Gastroesophageal sphincter (tissue), 4 donors: ENCODE data around the gene ANKRD40. TPM values are rescaled to one million over a fixed set of nuclear protein-coding genes. Genes with fewer than 3 reads are reported as not detected.

ENCODE experiments used
- ATAC-seq: fragments of 150-250 bp; one replicate; pipeline ENCODE4 v1.9.1; 2016; ENCODE audit warnings: mild to moderate bottlenecking, moderate library complexity
- H3K27ac ChIP-seq, 4 donors: fragments of 200-600 bp; sonication (generic) in 3 of 4; 1 replicate in 3 of 4; 2 replicates in 1 of 4; pipeline ENCODE4 v1.5.1; 2016 to 2019
- H3K27me3 ChIP-seq: fragments of 200-600 bp; sonication (generic); one replicate; pipeline ENCODE4 v1.5.1; 2019
- H3K36me3 ChIP-seq, 2 donors: fragments of 200-600 bp; sonication (generic); one replicate each; pipeline ENCODE4 v1.5.1; 2019; ENCODE audit warnings: control low read depth in 1 of 2
- H3K4me1 ChIP-seq, 3 donors: fragments of 200-600 bp; sonication (generic); 1 replicate in 2 of 3; 2 replicates in 1 of 3; pipeline ENCODE4 v1.5.1; 2016 to 2019; ENCODE audit warnings: control low read depth in 2 of 3
- H3K4me3 ChIP-seq, 2 donors: fragments of 200-600 bp; sonication (generic); one replicate each; pipeline ENCODE4 v1.5.1; 2019; ENCODE audit warnings: mild to moderate bottlenecking in 1 of 2, moderate library complexity in 1 of 2
- H3K9me3 ChIP-seq, 3 donors: fragments of 200-600 bp; sonication (generic); one replicate each; pipeline ENCODE4 v1.5.1; 2017 to 2019; ENCODE audit warnings: control low read depth in 2 of 3
- EP300 ChIP-seq: sonication (generic); formaldehyde crosslinking; IDR thresholded peaks from one replicate; pipeline ENCODE4 v1.6.1; 2017; ENCODE audit warnings: antibody characterized with exemption, mild to moderate bottlenecking
- POLR2A ChIP-seq, 2 donors: fragments of 450-650 bp; IDR thresholded peaks; one replicate each; pipeline ENCODE4 v1.6.1; 2017; ENCODE audit warnings: antibody characterized with exemption in 2 of 2, mild to moderate bottlenecking in 2 of 2, moderate library complexity in 1 of 2
- POLR2AphosphoS5 ChIP-seq: sonication (generic); formaldehyde crosslinking; IDR thresholded peaks from one replicate; pipeline ENCODE4 v1.6.1; 2017; ENCODE audit warnings: antibody characterized with exemption
- WGBS, 2 donors: methylation state at CpG; one replicate each; pipeline ENCODE4 v1.1.5; 2018; ENCODE audit warnings: low coverage in 1 of 2; 5-methylcytosine and 5-hydroxymethylcytosine counted together
- total RNA-seq, 4 donors: library from RNA; depleted of rRNA; stranded (reverse); fragments of >200 nt; gene quantifications; one replicate each; pipeline ENCODE4 v1.1.0, GENCODE V29; 2016
- TF ChIP-seq, protein P1 (sequence below), 4 experiments: fragments of 200-600 bp in 2 of 4; fragments of 450-650 bp in 2 of 4; sonication (generic) in 1 of 4; IDR thresholded peaks; one replicate each; pipeline ENCODE4 v1.5.1; 2017 to 2019; ENCODE audit warnings: antibody characterized with exemption in 4 of 4, mild to moderate bottlenecking in 2 of 4, moderate library complexity in 2 of 4

Gene ANKRD40
- total RNA-seq, 4 donors from 2014 or later: 65.8 to 125 (median 89.2) TPM

- no peaks in the 10 kb centered on the region for H3K9me3 ChIP-seq
- no peak overlapping the region for H3K4me3 ChIP-seq
- H3K27ac ChIP-seq: peak overlapping the region in 2 of 4 donors; percentile 38 to 52
- 31 to 42% methylated on average over 2 to 9 of the region's 9 CpGs for WGBS, 2 donors
- ATAC-seq: peak; percentile 77
- no peaks in the 10 kb centered on the region for H3K27me3 ChIP-seq
- no peaks in the 10 kb centered on the region for H3K36me3 ChIP-seq
- peak; percentile 92 for TF ChIP-seq POLR2AphosphoS5
- TF ChIP-seq, protein P1, sequence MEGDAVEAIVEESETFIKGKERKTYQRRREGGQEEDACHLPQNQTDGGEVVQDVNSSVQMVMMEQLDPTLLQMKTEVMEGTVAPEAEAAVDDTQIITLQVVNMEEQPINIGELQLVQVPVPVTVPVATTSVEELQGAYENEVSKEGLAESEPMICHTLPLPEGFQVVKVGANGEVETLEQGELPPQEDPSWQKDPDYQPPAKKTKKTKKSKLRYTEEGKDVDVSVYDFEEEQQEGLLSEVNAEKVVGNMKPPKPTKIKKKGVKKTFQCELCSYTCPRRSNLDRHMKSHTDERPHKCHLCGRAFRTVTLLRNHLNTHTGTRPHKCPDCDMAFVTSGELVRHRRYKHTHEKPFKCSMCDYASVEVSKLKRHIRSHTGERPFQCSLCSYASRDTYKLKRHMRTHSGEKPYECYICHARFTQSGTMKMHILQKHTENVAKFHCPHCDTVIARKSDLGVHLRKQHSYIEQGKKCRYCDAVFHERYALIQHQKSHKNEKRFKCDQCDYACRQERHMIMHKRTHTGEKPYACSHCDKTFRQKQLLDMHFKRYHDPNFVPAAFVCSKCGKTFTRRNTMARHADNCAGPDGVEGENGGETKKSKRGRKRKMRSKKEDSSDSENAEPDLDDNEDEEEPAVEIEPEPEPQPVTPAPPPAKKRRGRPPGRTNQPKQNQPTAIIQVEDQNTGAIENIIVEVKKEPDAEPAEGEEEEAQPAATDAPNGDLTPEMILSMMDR (IDR thresholded peaks at IDR 0.05): no peak
- TF ChIP-seq EP300: no peak
- TF ChIP-seq POLR2A (IDR thresholded peaks at IDR 0.05): no peak
- peaks cover 0 to 34% (median 18%) of the 10 kb centered on the region in 3 donors for H3K4me1 ChIP-seq
These were observed 45.8 kb downstream of the ANKRD40 start for GRCh38 chr17:50661795-50662391.

DNA sequence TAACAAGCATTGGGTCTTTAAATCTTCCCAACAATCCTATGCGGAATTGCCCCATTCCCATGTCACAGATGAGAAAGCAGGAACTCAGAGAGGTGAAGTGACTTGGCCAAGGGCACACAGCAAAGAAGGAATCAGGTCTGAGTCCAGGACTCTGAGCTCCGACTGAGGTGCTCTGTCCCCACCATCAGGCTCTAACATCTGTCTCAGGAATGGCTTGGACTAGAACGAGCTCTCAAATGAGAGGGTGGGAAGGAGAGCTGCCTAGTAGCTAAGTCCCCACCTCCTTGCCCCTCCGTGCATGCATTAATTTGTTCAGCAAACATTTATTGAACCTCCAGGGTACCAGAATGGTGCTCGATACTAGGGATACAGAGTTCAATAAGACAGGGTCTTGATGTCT lies 46.4 kb downstream of the ANKRD40 start:
- H3K4me1 ChIP-seq: peaks cover 0 to 34% (median 18%) of the 10 kb centered on the region in 3 donors
- TF ChIP-seq, protein P1 (IDR thresholded peaks at IDR 0.05): no peak
- no peak for TF ChIP-seq POLR2AphosphoS5
- TF ChIP-seq POLR2A (IDR thresholded peaks at IDR 0.05): no peak
- TF ChIP-seq EP300: no peak
- H3K36me3 ChIP-seq: no peaks in the 10 kb centered on the region
- H3K27me3 ChIP-seq: no peaks in the 10 kb centered on the region
- no peak overlapping the region for H3K4me3 ChIP-seq
- no peak for ATAC-seq
- peak overlapping the region in 2 of 4 donors; percentile 38 to 52 for H3K27ac ChIP-seq
- 61 to 100% methylated on average over 2 of the region's 5 CpGs for WGBS, 2 donors
- no peaks in the 10 kb centered on the region for H3K9me3 ChIP-seq

GRCh38 chr17:50660887-50661345 lies 46.8 kb downstream of the ANKRD40 start:
- Histone ChIP-seq H3K27me3 (no peaks in the 10 kb centered on the region), H3K9me3 (no peaks in the 10 kb centered on the region), H3K27ac (peak overlapping the region in 2 of 4 donors; percentile 38 to 52), H3K4me1 (peaks cover 0 to 34% (median 18%) of the 10 kb centered on the region in 3 donors), H3K36me3 (no peaks in the 10 kb centered on the region), H3K4me3 (no peak overlapping the region)
- ATAC-seq: no peak
- WGBS, 2 donors: no CpG with 5 or more reads among the region's 10 CpGs
- TF ChIP-seq POLR2AphosphoS5: no peak
- no peak for TF ChIP-seq EP300
- TF ChIP-seq, protein P1 (IDR thresholded peaks at IDR 0.05): no peak

- Histone ChIP-seq H3K36me3 (no peaks in the 10 kb centered on the region), H3K27me3 (no peaks in the 10 kb centered on the region), H3K27ac (peak overlapping the region in 2 of 4 donors; percentile 38 to 52), H3K9me3 (no peaks in the 10 kb centered on the region), H3K4me3 (no peak overlapping the region), H3K4me1 (peaks cover 0 to 34% (median 18%) of the 10 kb centered on the region in 3 donors)
- no peak for TF ChIP-seq EP300
- TF ChIP-seq, protein P1 (IDR thresholded peaks at IDR 0.05): no peak
- no peak for TF ChIP-seq POLR2AphosphoS5
- peak; percentile 53 for ATAC-seq
- 0 to 72% methylated on average over 1 to 2 of the region's 11 CpGs for WGBS, 2 donors
These were observed 47.5 kb downstream of the ANKRD40 start for GRCh38 chr17:50660042-50660886.
